GM19351 (cell line): ENCODE measurements around the gene FLNB.
"Not testable (repeated sequence)": the region's sequence is repeated elsewhere in the genome, so short reads cannot be mapped to it uniquely, and the experiment has no call there.

Experiments
- ATAC-seq: cut with Tn5 transposase; IDR thresholded peaks from one replicate; pipeline ENCODE4 v1.9.1; 2021; ENCODE audit warnings: mild to moderate bottlenecking, moderate library complexity; ENCODE audit not compliant: unreplicated experiment

FLNB gene

DNA sequence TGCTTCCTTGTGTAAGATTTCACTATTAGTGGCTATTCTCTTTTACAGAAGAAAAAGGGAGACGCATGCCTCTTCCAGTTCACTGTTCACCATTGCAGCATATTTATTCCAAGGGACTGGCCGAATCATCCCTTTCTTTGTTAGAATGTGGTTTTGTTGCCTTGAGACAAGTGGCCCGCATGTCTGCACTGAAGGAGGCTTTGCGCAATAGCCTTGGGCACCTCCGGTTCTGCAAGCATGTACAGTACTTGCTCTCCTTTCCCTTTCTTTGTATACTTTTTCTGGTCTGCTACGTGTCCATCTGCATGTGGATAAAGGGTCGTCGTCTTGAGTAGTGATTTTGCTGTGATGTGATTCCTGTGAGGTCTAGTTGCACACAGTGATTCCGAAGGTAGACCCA, 43.0 kb downstream of the FLNB start:
- ATAC-seq: no peak

- ATAC-seq: not testable (repeated sequence)
Observed at GRCh38 chr3:58051658-58052261, 43.5 kb downstream of the FLNB start.

- peak; percentile 55 for ATAC-seq
Observed at GRCh38 chr3:58052373-58053273, 44.4 kb downstream of the FLNB start.

GRCh38 chr3:58054652-58055051, 46.4 kb downstream of the FLNB start:
- ATAC-seq: no peak

DNA sequence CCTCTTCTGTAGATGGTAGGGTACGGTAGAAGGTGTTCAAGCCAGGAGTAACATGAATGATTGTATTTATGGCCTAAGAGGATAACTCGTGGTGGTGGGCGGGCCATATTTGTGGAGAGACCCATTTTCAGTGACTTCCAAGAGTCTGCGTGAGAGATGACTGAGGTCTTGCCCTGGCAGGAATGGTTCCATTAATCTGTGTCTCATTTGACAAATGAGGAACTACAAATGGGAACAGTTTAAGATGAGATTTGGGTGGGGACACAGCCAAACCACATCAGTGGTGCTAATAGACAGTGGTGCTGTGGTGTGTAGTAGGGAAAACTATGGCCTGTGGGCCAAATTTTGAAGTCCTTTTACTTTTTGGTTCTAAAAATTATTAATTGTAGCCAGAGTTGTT, 47.1 kb downstream of the FLNB start:
- ATAC-seq: no peak

DNA sequence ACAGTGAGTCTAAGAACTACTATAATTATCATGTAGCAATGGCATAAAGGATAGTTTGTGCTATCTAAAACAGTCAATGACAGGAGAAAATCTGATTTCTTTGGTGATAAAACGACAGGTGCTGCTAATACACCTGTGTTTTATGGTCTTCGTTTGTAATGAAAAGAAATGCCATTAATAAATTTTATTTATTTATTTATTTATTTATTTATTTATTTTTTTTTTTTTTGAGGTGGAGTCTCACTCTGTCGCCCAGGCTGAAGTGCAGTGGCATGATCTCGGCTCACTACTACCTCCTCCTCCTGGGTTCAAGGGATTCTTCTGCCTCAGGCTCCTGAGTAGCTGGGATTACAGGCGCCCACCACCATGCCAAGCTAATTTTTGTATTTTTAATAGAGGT, 47.7 kb downstream of the FLNB start:
- not testable (repeated sequence) for ATAC-seq

- ATAC-seq: no peak
Observed at GRCh38 chr3:58058361-58059263, 50.4 kb downstream of the FLNB start.

- no peak for ATAC-seq
Observed at GRCh38 chr3:58059349-58060321, 51.4 kb downstream of the FLNB start.

DNA sequence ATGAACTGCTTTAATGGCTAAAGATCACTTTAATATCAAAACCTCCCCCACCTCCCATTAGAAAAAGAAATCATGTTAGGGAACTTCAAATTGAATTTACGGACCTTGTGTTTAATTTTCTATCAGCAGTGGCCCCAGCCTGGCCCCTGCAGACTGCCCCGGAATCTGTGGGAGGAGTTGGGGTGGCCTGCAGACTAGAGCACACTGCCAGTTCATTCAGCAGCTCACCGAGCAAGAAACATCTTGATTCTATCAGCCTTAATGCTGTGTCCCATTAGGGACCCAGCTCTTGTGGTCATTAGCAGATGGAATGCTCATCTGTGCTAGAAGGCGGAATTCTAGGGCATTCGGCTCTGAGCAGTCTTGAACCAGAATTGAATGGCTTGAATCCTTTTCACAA, 54.2 kb downstream of the FLNB start:
- ATAC-seq: no peak

DNA sequence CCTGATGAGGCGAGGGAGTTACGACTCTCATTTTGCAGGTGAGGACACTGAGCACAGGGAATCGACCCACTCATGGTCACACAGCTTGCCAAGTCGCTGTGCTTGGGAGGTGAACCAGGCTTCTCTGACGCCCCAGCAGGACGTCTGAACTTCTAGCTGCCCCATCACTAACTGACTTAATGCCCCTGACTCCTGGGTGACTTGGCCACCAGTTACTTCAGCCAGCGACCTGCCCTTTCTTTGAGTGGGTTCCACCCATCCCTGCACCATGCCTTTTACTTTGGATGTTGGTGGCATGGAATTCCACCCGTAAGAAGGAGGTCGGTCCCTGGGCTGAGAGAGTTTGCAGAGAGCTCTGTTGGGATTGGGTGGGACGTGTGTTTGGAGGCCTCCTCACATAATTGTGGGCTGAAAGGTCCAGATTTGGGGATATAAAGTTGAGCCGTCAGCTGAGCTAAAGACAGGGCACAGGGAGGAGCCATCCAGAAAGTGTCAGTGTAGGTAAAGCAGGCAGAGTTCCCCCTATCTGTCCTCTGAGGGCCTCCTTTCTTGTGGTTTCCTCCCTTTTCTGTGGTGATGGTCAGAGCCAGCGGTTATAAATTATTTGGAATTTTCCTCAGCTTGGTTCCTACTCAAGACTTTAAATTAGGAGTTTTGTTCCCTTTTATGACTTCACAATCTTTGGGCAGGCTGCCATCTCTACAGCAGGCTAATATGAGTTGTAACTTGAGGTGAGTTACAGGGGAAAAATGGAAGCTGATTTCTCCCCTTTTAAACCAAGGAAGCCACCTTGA, 55.0 kb downstream of the FLNB start:
- no peak for ATAC-seq

- no peak for ATAC-seq
Observed at GRCh38 chr3:58064923-58065638, 56.9 kb downstream of the FLNB start.

- no peak for ATAC-seq
Observed at GRCh38 chr3:58065700-58066167, 57.5 kb downstream of the FLNB start.

DNA sequence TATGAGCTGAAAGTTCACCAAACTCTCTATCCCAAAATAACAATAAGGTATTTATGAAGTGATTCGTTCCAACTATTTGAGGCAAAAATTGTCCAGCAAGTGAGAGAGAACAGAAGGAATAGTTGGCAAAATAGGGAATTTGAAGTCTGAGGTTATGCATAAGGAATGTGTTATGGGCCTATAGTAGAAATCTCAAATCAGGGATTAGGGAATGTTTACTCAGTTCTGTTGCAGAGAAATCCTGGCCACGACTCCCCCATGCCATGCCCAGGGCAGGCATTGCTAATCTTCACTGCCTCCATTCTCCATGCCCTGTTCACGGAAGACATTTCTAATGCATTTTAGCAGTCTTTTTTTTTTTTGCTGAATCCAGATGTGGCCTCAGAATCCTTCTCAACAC, 58.6 kb downstream of the FLNB start:
- ATAC-seq: no peak

- ATAC-seq: no peak
Observed at GRCh38 chr3:58068122-58068809, 60.0 kb downstream of the FLNB start.

DNA sequence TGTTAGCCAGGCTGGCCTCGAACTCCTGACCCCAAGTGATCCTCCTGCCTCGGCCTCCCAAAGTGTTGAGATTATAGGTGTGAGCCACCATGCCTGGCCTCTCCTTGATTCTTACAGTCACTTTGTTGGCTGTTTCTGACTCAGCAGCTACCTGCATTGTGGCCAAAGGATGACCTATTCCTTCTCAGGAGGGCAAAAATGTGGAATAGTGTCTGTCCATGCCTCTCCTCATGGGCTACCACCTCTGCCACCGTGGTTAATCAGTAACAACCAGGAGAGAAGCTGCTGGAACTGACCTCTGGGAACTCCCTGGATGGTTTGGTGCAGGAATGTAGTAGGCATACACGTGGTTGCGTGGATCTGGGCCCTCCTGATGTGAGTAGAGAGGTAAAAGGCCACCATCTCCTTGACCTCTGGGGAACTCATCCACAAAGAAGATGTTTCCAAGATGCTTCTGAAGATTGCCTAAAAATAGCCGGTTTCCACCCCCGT, 63.3 kb downstream of the FLNB start:
- no peak for ATAC-seq

GRCh38 chr3:58072052-58072762, 64.0 kb downstream of the FLNB start:
- no peak for ATAC-seq

- no peak for ATAC-seq
Observed at GRCh38 chr3:58072763-58073130, 64.5 kb downstream of the FLNB start.
